HG03442 (cell line): ENCODE results near the gene ATIC.

Source experiments
- ATAC-seq: cut with Tn5 transposase; IDR thresholded peaks from one replicate; pipeline ENCODE4 v1.9.1; 2021; ENCODE audit warnings: mild to moderate bottlenecking, moderate library complexity; ENCODE audit not compliant: unreplicated experiment

ATIC gene

GRCh38 chr2:215396595-215397313 lies 84.9 kb downstream of the ATIC start:
- no peak for ATAC-seq

GRCh38 chr2:215397632-215398341 lies 85.9 kb downstream of the ATIC start:
- ATAC-seq, result no peak

- no peak for ATAC-seq
Observed at GRCh38 chr2:215399067-215399716, 87.3 kb downstream of the ATIC start.
